ENCODE data around the gene EQTN. TPM values are rescaled to one million over a fixed set of nuclear protein-coding genes. Genes with fewer than 3 reads are reported as not detected.

The EQTN gene
- total and polyA plus RNA-seq, 10 of the 15 experiments (the other 5 are each of a cell fraction or from before 2014, with no cell fraction given), result not detected

DNA sequence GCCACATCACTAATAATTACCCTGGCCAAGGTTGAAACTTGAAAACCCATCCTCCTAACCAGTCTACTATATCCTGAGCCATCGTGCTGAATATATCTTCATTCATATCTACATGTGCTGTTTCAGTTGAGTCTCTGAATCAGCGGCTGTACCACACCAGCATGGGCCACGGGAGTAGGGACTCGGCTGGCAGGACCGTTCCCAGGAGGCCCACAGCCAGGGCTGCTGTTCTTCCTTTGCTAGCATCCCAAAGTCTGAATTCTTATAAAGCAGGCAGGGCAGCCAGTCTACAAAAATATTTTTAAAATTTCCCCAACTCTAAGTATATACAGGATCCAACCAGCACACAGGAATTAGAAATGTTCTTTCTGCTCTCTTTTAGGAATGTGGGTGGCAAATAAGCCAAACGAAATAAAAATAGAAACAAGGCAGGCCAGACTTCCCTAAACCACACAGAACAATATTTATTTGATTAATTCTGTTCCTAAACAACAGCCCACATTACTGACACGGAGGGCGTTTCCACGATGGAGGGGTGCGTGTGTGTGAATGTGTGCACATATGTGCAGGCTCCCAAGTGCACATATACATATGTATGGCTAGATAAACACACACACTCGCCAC is 42.8 kb upstream of the EQTN start:
- 69% methylated on average over 11 of the region's 11 CpGs for WGBS (ENCODE audit: insufficient coverage, insufficient replicate concordance, low lambda C conversion rate, missing lambda C conversion rate)
- Histone ChIP-seq H4K20me1 (ENCODE audit: control insufficient read depth, insufficient read depth) (no peaks in the 10 kb centered on the region), H3K9ac (ENCODE audit: control insufficient read depth, insufficient read depth, low read length) (no peak overlapping the region), H3K4me2 (ENCODE audit: control insufficient read depth, insufficient read depth) (no peak overlapping the region), H3K79me2 (ENCODE audit: control insufficient read depth, insufficient read depth, low read length) (no peaks in the 10 kb centered on the region), H3K27me3 (replicated peaks in 1 of 2; ENCODE audit: control insufficient read depth in 2 of 2, insufficient read depth in 2 of 2, low read length in 1 of 2) (no peaks in the 10 kb centered on the region), H3K4me1 (ENCODE audit: control insufficient read depth, insufficient read depth, low read length) (no peaks in the 10 kb centered on the region), H3K9me3 (replicated peaks; ENCODE audit: control insufficient read depth, insufficient read depth, low read length) (no peaks in the 10 kb centered on the region), H3K4me3 (no peak overlapping the region), H3K36me3 (ENCODE audit: control insufficient read depth in 2 of 2, insufficient read depth in 2 of 2, low read length in 1 of 2) (no peaks in the 10 kb centered on the region), H2AFZ (ENCODE audit: control insufficient read depth, low read depth, low read length) (no peak overlapping the region), H3K27ac (ENCODE audit: control insufficient read depth, insufficient read depth) (no peak overlapping the region)
- DNase-seq (ENCODE audit: low read depth, low spot score) (no peak), FAIRE-seq (no peak), ATAC-seq (no peak)
- intact Hi-C loops (cut with micrococcal nuclease; ENCODE audit: unreplicated experiment) (loop anchor here (10.0 kb wide), 1 partner anchor 735 kb away; no protein-coding TSS in a partner anchor), in situ Hi-C loops (cut with MboI) (no loop called here)
- no TSS peak for BruUV-seq (replicated peaks)
- TF ChIP-seq CREB1 (IDR thresholded peaks at IDR 0.05; ENCODE audit: low read depth), result no peak
- no peak for TF ChIP-seq ZNF687 (IDR thresholded peaks at IDR 0.05)
- TF ChIP-seq JUNB (IDR thresholded peaks at IDR 0.05), result no peak
- no peak for TF ChIP-seq ASH2L (IDR thresholded peaks at IDR 0.05; ENCODE audit: borderline replicate concordance, low read depth)
- TF ChIP-seq MTA3 (IDR thresholded peaks at IDR 0.05; ENCODE audit: borderline replicate concordance, low read length), result no peak
- no peak for TF ChIP-seq RAD21 (IDR thresholded peaks at IDR 0.05; ENCODE audit: insufficient read depth, low read depth, low read length)
- no peak for TF ChIP-seq ATF2 (IDR thresholded peaks at IDR 0.05; ENCODE audit: low read length)
- no peak for TF ChIP-seq NR2C2 (IDR thresholded peaks at IDR 0.05; ENCODE audit: borderline replicate concordance, control insufficient read depth, insufficient read length, low read depth)
- TF ChIP-seq SUZ12 (IDR thresholded peaks at IDR 0.05; ENCODE audit: unreplicated experiment), result no peak
- no peak for TF ChIP-seq SMAD5 (IDR thresholded peaks at IDR 0.05; ENCODE audit: low read depth)
- TF ChIP-seq HDAC2 (IDR thresholded peaks at IDR 0.05), result no peak
- TF ChIP-seq SIX5 (IDR thresholded peaks at IDR 0.05; ENCODE audit: low read depth, low read length, severe bottlenecking), result no peak
- TF ChIP-seq ZNF384 (IDR thresholded peaks at IDR 0.05; ENCODE audit: borderline replicate concordance, low read depth, low read length), result no peak
- no peak for TF ChIP-seq RBBP5 (conservative IDR thresholded peaks at IDR 0.05)
- no peak for TF ChIP-seq NR2F1 (conservative IDR thresholded peaks at IDR 0.05)
- TF ChIP-seq CHD2 (IDR thresholded peaks at IDR 0.05; ENCODE audit: borderline replicate concordance, low read depth, low read length), result no peak
- no peak for TF ChIP-seq IRF3 (IDR thresholded peaks at IDR 0.05)
- RAD21 ChIA-PET (ENCODE audit: unreplicated experiment), result no interaction called here
- SMC1A ChIA-PET (ENCODE audit: uncharacterized antibody, unreplicated experiment), result no interaction called here
- CTCF ChIA-PET, result interaction anchor here (1.5 kb wide), 1 partner anchor 207 kb away, joined by 9 read pairs; no protein-coding TSS in a partner anchor
- POLR2A ChIA-PET, result no interaction called here
